Testis (tissue), 2 donors: ENCODE results near the gene KL.

Source experiments
- CTCF ChIP-seq, 3 experiments: fragments of 450-650 bp in 2 of 3; fragments of 200-600 bp in 1 of 3; sonication (generic) in 1 of 3; IDR thresholded peaks; one replicate each; pipeline ENCODE4 v1.5.1; 2016 to 2019; ENCODE audit warnings: antibody characterized with exemption in 3 of 3, mild to moderate bottlenecking in 2 of 3, moderate library complexity in 1 of 3
- POLR2A ChIP-seq: fragments of 450-650 bp; IDR thresholded peaks from one replicate; pipeline ENCODE4 v1.6.1; 2017; ENCODE audit warnings: antibody characterized with exemption, mild to moderate bottlenecking, moderate library complexity

GRCh38 chr13:33032037-33032625 is 15.9 kb downstream of the KL start:
- TF ChIP-seq CTCF (IDR thresholded peaks at IDR 0.05) (no peak), POLR2A (no peak)
